Measurements from ENCODE around the gene TULP1. TPM values are rescaled to one million over a fixed set of nuclear protein-coding genes. Genes with fewer than 3 reads are reported as not detected.

Gene TULP1
- total and polyA plus RNA-seq, 7 donors: 0.05 to 0.09 (median 0.08) TPM; not detected in 4

- H3K27me3 ChIP-seq (ENCODE audit: insufficient read depth in 3 of 3, low read length in 2 of 3): peaks cover 0 to 7% (median 0%) of the 10 kb centered on the region in 3 donors
These were observed 35.0 kb upstream of the TULP1 start for GRCh38 chr6:35547676-35548075.

GRCh38 chr6:35544769-35545361, 32.2 kb upstream of the TULP1 start:
- no peak for TF ChIP-seq CTCF (IDR thresholded peaks at IDR 0.05)
- DNase-seq: no peak
- WGBS, 3 donors: 48 to 60% (median 55%) methylated on average over 9 to 13 of the region's 13 CpGs
- Histone ChIP-seq H3K27ac (no peak overlapping the region), H3K27me3 (ENCODE audit: insufficient read depth in 3 of 3, low read length in 2 of 3) (peaks cover 0 to 7% (median 0%) of the 10 kb centered on the region in 3 donors), H3K36me3 (ENCODE audit: insufficient read depth in 1 of 2, low read depth in 1 of 2) (no peaks in the 10 kb centered on the region), H3K4me1 (no peaks in the 10 kb centered on the region), H3K4me3 (no peak overlapping the region), H3K9me3 (no peaks in the 10 kb centered on the region)
- no peak for ATAC-seq
- intact Hi-C loops (cut with DNase I): no loop called here

More at GRCh38 chr6:35547676-35548075, 35.0 kb upstream of the TULP1 start:
- Histone ChIP-seq H3K4me3 (no peak overlapping the region), H3K4me1 (no peaks in the 10 kb centered on the region), H3K27ac (no peak overlapping the region), H3K9me3 (peaks cover 9% of the 10 kb centered on the region), H3K36me3 (ENCODE audit: insufficient read depth in 1 of 2, low read depth in 1 of 2) (no peaks in the 10 kb centered on the region)
- WGBS, 3 donors: 50 to 57% (median 56%) methylated on average over 6 of the region's 6 CpGs
- DNase-seq (no peak), ATAC-seq (no peak)
- intact Hi-C loops (cut with DNase I): no loop called here
- no peak for TF ChIP-seq CTCF (IDR thresholded peaks at IDR 0.05)

GRCh38 chr6:35543459-35544193, 30.9 kb upstream of the TULP1 start:
- Histone ChIP-seq H3K27me3 (ENCODE audit: insufficient read depth in 3 of 3, low read length in 2 of 3) (peaks cover 0 to 7% (median 0%) of the 10 kb centered on the region in 3 donors), H3K4me1 (no peaks in the 10 kb centered on the region), H3K36me3 (ENCODE audit: insufficient read depth in 1 of 2, low read depth in 1 of 2) (no peaks in the 10 kb centered on the region), H3K9me3 (no peaks in the 10 kb centered on the region), H3K4me3 (no peak overlapping the region), H3K27ac (no peak overlapping the region)
- no peak for ATAC-seq
- WGBS, 3 donors: 76 to 79% (median 76%) methylated on average over 16 of the region's 16 CpGs
- DNase-seq: no peak
- TF ChIP-seq CTCF (IDR thresholded peaks at IDR 0.05): no peak
- intact Hi-C loops (cut with DNase I): no loop called here

GRCh38 chr6:35541836-35542235, 29.1 kb upstream of the TULP1 start:
- intact Hi-C loops (cut with DNase I): no loop called here
- Histone ChIP-seq H3K4me1 (no peaks in the 10 kb centered on the region), H3K9me3 (no peaks in the 10 kb centered on the region), H3K27ac (no peak overlapping the region), H3K4me3 (no peak overlapping the region), H3K36me3 (ENCODE audit: insufficient read depth in 1 of 2, low read depth in 1 of 2) (no peaks in the 10 kb centered on the region), H3K27me3 (ENCODE audit: insufficient read depth in 3 of 3, low read length in 2 of 3) (peaks cover 0 to 7% (median 0%) of the 10 kb centered on the region in 3 donors)
- DNase-seq: no peak
- WGBS, 3 donors: 87 to 92% (median 88%) methylated on average over 2 of the region's 2 CpGs
- no peak for TF ChIP-seq CTCF (IDR thresholded peaks at IDR 0.05)
- ATAC-seq: no peak

Data from psoas muscle (tissue), 8 donors.